ENCODE data around the gene NOS1.

NOS1 gene

DNA sequence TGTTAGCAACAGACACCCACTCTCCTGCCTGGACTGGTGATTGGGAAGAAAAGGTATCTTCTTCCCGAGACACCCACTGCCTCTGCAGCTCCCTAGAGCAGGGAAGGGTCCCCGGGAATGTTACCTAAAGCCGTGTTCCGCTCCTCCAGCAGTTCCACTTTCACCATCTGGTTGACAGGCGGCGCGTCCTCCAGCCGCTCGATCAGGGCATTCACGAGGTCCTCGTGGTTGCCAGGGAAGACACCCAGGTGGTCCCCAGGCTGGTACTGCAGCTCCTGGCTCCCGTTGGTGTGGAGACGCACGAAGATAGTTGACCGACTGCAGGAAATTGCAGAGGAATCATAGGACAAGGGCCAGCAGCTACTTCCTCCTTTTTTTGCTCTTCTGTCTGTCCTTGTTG is 127.0 kb downstream of the NOS1 start:
- Histone ChIP-seq H3K9me3 (no peaks in the 10 kb centered on the region), H3K4me1 (ENCODE audit: control insufficient read depth in 1 of 2, insufficient read depth in 1 of 2, low read depth in 1 of 2, low read length in 1 of 2) (no peaks in the 10 kb centered on the region), H3K27me3 (peaks cover 34% of the 10 kb centered on the region), H3K36me3 (no peaks in the 10 kb centered on the region), H3K27ac (no peak overlapping the region), H3K4me3 (ENCODE audit: low read depth in 1 of 2, low read length in 1 of 2) (no peak overlapping the region)
- TF ChIP-seq, protein P1, sequence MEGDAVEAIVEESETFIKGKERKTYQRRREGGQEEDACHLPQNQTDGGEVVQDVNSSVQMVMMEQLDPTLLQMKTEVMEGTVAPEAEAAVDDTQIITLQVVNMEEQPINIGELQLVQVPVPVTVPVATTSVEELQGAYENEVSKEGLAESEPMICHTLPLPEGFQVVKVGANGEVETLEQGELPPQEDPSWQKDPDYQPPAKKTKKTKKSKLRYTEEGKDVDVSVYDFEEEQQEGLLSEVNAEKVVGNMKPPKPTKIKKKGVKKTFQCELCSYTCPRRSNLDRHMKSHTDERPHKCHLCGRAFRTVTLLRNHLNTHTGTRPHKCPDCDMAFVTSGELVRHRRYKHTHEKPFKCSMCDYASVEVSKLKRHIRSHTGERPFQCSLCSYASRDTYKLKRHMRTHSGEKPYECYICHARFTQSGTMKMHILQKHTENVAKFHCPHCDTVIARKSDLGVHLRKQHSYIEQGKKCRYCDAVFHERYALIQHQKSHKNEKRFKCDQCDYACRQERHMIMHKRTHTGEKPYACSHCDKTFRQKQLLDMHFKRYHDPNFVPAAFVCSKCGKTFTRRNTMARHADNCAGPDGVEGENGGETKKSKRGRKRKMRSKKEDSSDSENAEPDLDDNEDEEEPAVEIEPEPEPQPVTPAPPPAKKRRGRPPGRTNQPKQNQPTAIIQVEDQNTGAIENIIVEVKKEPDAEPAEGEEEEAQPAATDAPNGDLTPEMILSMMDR (IDR thresholded peaks at IDR 0.05) = no peak

DNA sequence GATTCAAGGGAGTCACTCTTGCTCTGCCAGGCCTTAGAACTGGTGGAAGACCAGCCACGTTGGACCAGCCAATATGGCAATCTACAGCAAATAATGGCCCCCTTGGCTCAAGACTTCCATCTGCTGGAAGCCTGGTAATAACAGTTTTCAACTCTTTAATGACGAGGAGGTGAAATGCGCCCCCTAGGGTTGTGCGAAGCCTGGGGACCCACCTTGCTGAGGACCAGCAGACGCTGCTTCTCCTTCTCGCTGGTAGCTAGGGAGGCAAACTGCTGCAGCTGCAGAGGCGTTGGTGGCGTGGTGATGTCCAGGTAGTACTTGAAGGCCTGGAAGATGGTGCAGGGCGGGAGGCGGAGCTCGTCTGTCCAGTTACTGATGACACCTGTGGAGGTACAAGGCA is 129.7 kb downstream of the NOS1 start:
- no peaks in the 10 kb centered on the region for H3K9me3 ChIP-seq
- H3K27ac ChIP-seq = no peak overlapping the region
- no peaks in the 10 kb centered on the region for H3K36me3 ChIP-seq
- H3K27me3 ChIP-seq = peaks cover 25% of the 10 kb centered on the region
- H3K4me3 ChIP-seq (ENCODE audit: low read depth in 1 of 2, low read length in 1 of 2) = no peak overlapping the region
- no peaks in the 10 kb centered on the region for H3K4me1 ChIP-seq (ENCODE audit: control insufficient read depth in 1 of 2, insufficient read depth in 1 of 2, low read depth in 1 of 2, low read length in 1 of 2)
- TF ChIP-seq, protein P1 (IDR thresholded peaks at IDR 0.05) = no peak

GRCh38 chr12:117228239-117228638 is 133.2 kb downstream of the NOS1 start:
- Histone ChIP-seq H3K27me3 (peaks cover 4% of the 10 kb centered on the region), H3K36me3 (no peaks in the 10 kb centered on the region), H3K9me3 (no peaks in the 10 kb centered on the region), H3K27ac (no peak overlapping the region), H3K4me1 (ENCODE audit: control insufficient read depth in 1 of 2, insufficient read depth in 1 of 2, low read depth in 1 of 2, low read length in 1 of 2) (no peaks in the 10 kb centered on the region), H3K4me3 (ENCODE audit: low read depth in 1 of 2, low read length in 1 of 2) (no peak overlapping the region)
- TF ChIP-seq, protein P1 (IDR thresholded peaks at IDR 0.05) = no peak

GRCh38 chr12:117227000-117227653 is 134.3 kb downstream of the NOS1 start:
- H3K36me3 ChIP-seq = no peaks in the 10 kb centered on the region

DNA sequence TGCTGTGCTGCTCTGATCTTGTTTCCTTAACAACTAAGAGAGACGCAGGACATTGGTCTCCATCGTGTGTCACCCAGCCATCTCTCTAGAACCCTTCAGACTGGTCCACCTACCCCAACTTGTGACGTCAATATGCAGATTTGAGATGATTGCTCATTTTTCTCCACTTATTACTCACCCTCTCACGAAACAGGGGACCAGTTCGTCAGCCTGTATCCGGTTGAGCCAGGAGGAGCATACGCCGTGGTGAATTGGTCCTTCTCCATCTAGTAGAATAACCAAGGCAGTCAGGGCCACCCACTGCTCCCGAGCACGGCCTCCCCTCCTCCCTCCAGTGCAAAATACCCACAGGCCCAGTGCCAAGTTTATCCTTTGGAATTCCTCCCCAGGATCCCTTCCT is 134.9 kb downstream of the NOS1 start:
- Histone ChIP-seq H3K4me3 (ENCODE audit: low read depth in 1 of 2, low read length in 1 of 2) (no peak overlapping the region), H3K36me3 (no peaks in the 10 kb centered on the region), H3K4me1 (ENCODE audit: control insufficient read depth in 1 of 2, insufficient read depth in 1 of 2, low read depth in 1 of 2, low read length in 1 of 2) (no peaks in the 10 kb centered on the region), H3K9me3 (no peaks in the 10 kb centered on the region), H3K27ac (no peak overlapping the region), H3K27me3 (no peaks in the 10 kb centered on the region)
- TF ChIP-seq, protein P1 (IDR thresholded peaks at IDR 0.05) = no peak

More at GRCh38 chr12:117227000-117227653, 134.3 kb downstream of the NOS1 start:
- no peak overlapping the region for H3K4me3 ChIP-seq (ENCODE audit: low read depth in 1 of 2, low read length in 1 of 2)
- H3K4me1 ChIP-seq (ENCODE audit: control insufficient read depth in 1 of 2, insufficient read depth in 1 of 2, low read depth in 1 of 2, low read length in 1 of 2) = no peaks in the 10 kb centered on the region
- H3K27ac ChIP-seq = no peak overlapping the region
- peaks cover 2% of the 10 kb centered on the region for H3K27me3 ChIP-seq
- H3K9me3 ChIP-seq = no peaks in the 10 kb centered on the region
- TF ChIP-seq, protein P1 (IDR thresholded peaks at IDR 0.05) = no peak
